ENCODE data around the gene PCDHGA3. TPM values are rescaled to one million over a fixed set of nuclear protein-coding genes. Genes with fewer than 3 reads are reported as not detected.
"Not testable (repeated sequence)": the region's sequence is repeated elsewhere in the genome, so short reads cannot be mapped to it uniquely, and the experiment has no call there.

The PCDHGA3 gene
- polyA plus RNA-seq, 2 of the 4 experiments (the other 2 are of a cell fraction), result not detected

GRCh38 chr5:141345327-141345726 is 1.7 kb downstream of the PCDHGA3 start:
- Histone ChIP-seq H3K4me1 (no peaks in the 10 kb centered on the region), H3K4me2 (no peak overlapping the region), H3K4me3 (no peak overlapping the region), H3K9me3 (peaks cover 16% of the 10 kb centered on the region), H3K27ac (no peak overlapping the region)
- CTCF ChIA-PET, result interaction anchor here (1.1 to 2.2 kb wide), 4 partner anchors 14 to 222 kb away, joined by 3 to 8 read pairs (median 4); no protein-coding TSS in a partner anchor
- TF ChIP-seq CHD2 (IDR thresholded peaks at IDR 0.05; ENCODE audit: low read length, partially characterized antibody) (no peak), NFE2L2 (conservative IDR thresholded peaks at IDR 0.05; ENCODE audit: low read length) (no peak), NR3C1 (IDR thresholded peaks at IDR 0.05) (no peak), POLR2AphosphoS2 (conservative IDR thresholded peaks at IDR 0.05; ENCODE audit: low read length) (no peak), BHLHE40 (IDR thresholded peaks at IDR 0.05; ENCODE audit: low read depth, low read length) (no peak), CTCF (IDR thresholded peaks at IDR 0.05) (no peak), SREBF2 (IDR thresholded peaks at IDR 0.05) (no peak)
- FAIRE-seq, result no peak
- no peak for ATAC-seq
- no peak for DNase-seq (ENCODE audit: low read depth in 1 of 2, low spot score in 1 of 2)
- POLR2A ChIA-PET, result no interaction called here
- 87% methylated on average over 20 of the region's 20 CpGs for WGBS (ENCODE audit: missing lambda C conversion rate)

- H3K4me2 ChIP-seq; H3K27ac ChIP-seq; DNase-seq (ENCODE audit: low read depth in 1 of 2, low spot score in 1 of 2); H3K4me1 ChIP-seq; FAIRE-seq; H3K4me3 ChIP-seq; ATAC-seq; POLR2A ChIA-PET: not testable (repeated sequence)
- CTCF ChIA-PET, result interaction anchor here (1.0 to 2.0 kb wide), 5 partner anchors 15 to 179 kb away, joined by 3 to 11 read pairs (median 4); partner anchors contain the start of genes PCDHGA1 and PCDHGA5
- WGBS (ENCODE audit: missing lambda C conversion rate), result 85% methylated on average over 25 of the region's 35 CpGs
- peaks cover 20% of the 10 kb centered on the region for H3K9me3 ChIP-seq
Observed at GRCh38 chr5:141346017-141346416, 2.4 kb downstream of the PCDHGA3 start.

GRCh38 chr5:141349917-141350619 is 6.4 kb downstream of the PCDHGA3 start, which contains the start of gene PCDHGB1:
TSS of gene PCDHGB1 (plus strand) at chr5:141350099. CDS start at chr5:141350261, 162 bp downstream.
- ChIA-PET POLR2A (interaction anchor here (1.0 to 1.9 kb wide), 5 partner anchors 11 to 214 kb away, joined by 3 to 7 read pairs (median 4); partner anchors contain the start of genes PCDHGA1, PCDHGA2 and TAF7), CTCF (interaction anchor here (0.7 to 4.4 kb wide), 31 partner anchors 10 to 269 kb away, joined by 3 to 25 read pairs (median 6); partner anchors contain the start of genes DIAPH1, PCDHB11, PCDHB6 and PCDHGA1)
- no peaks in the 10 kb centered on the region for H3K4me1 ChIP-seq
- ATAC-seq (peak; percentile 99), DNase-seq (ENCODE audit: low read depth in 1 of 2, low spot score in 1 of 2) (peak; percentile 80 to 87), FAIRE-seq (no peak)
- H3K9me3 ChIP-seq, result peaks cover 28% of the 10 kb centered on the region
- H3K4me3 ChIP-seq, result peak within 1 kb of the TSS; percentile 45
- H3K27ac ChIP-seq, result peak within 1 kb of the TSS; percentile 24 to 73; a peak in 5 of 6 replicates
- peak; percentile 14 for TF ChIP-seq CHD2 (IDR thresholded peaks at IDR 0.05; ENCODE audit: low read length, partially characterized antibody)
- peak; percentile 60 for TF ChIP-seq SMC3 (IDR thresholded peaks at IDR 0.05)
- peak; percentile 28 for TF ChIP-seq POLR2A (IDR thresholded peaks at IDR 0.05; ENCODE audit: low read length)
- TF ChIP-seq HDAC2 (IDR thresholded peaks at IDR 0.05), result no peak
- TF ChIP-seq RAD21 (conservative IDR thresholded peaks at IDR 0.05 in 1 of 2, IDR thresholded peaks at IDR 0.05 in 1 of 2), result peak; percentile 71 to 73
- TF ChIP-seq CTCF (IDR thresholded peaks at IDR 0.05), result peak; percentile 75
- peak within 1 kb of the TSS; percentile 69 for H3K4me2 ChIP-seq
- WGBS (ENCODE audit: missing lambda C conversion rate), result 9% methylated on average over 29 of the region's 29 CpGs

- WGBS (ENCODE audit: missing lambda C conversion rate), result 93% methylated on average over 23 of the region's 36 CpGs
- Histone ChIP-seq H3K4me3 (no peak overlapping the region), H3K9me3 (peaks cover 31% of the 10 kb centered on the region), H3K27ac (no peak overlapping the region), H3K4me1 (no peaks in the 10 kb centered on the region), H3K4me2 (no peak overlapping the region)
- TF ChIP-seq HDAC2 (IDR thresholded peaks at IDR 0.05), result no peak
- no peak for TF ChIP-seq KDM1A (IDR thresholded peaks at IDR 0.05; ENCODE audit: low read depth)
- TF ChIP-seq FOSB (CRISPR knock-in tag; IDR thresholded peaks at IDR 0.05), result no peak
- TF ChIP-seq USF2 (IDR thresholded peaks at IDR 0.05), result no peak
- no peak for TF ChIP-seq BHLHE40 (IDR thresholded peaks at IDR 0.05; ENCODE audit: low read depth, low read length)
- TF ChIP-seq PBX3 (IDR thresholded peaks at IDR 0.05), result no peak
- no peak for TF ChIP-seq RARB (CRISPR knock-in tag; IDR thresholded peaks at IDR 0.05)
- no peak for TF ChIP-seq BCL3 (IDR thresholded peaks at IDR 0.05)
- CTCF ChIA-PET, result interaction anchor here (0.6 to 4.4 kb wide), 8 partner anchors 13 to 215 kb away, joined by 3 to 21 read pairs (median 8); partner anchors contain the start of genes PCDHGA2, PCDHGA5, PCDHGA7 and PCDHGB3
- no peak for FAIRE-seq
- no peak for DNase-seq (ENCODE audit: low read depth in 1 of 2, low spot score in 1 of 2)
- POLR2A ChIA-PET, result no interaction called here
- no peak for ATAC-seq
Observed at GRCh38 chr5:141351591-141351990, 8.0 kb downstream of the PCDHGA3 start.

Data from A549 (cell line).